GM06990 (cell line): ENCODE data around the gene MLIP.

ENCODE experiments used
- DNase-seq: peaks from one replicate; pipeline ENCODE4 v3.0.0-alpha.2; 2011; ENCODE audit not compliant: insufficient read length; ENCODE audit errors: extremely low read depth
- H3K27me3 ChIP-seq: replicated peaks from 2 replicates; pipeline ENCODE4 v1.6.0; 2011; ENCODE audit warnings: low read length; ENCODE audit not compliant: control insufficient read depth, insufficient read depth
- H3K36me3 ChIP-seq: 2 replicates; pipeline ENCODE4 v1.5.1; 2011; ENCODE audit warnings: low read length; ENCODE audit not compliant: control insufficient read depth, insufficient read depth
- H3K4me3 ChIP-seq: replicated peaks from 2 replicates; pipeline ENCODE4 v1.5.1; 2011; ENCODE audit warnings: low read depth, mild to moderate bottlenecking, control low read depth, low read length
- CTCF ChIP-seq: IDR thresholded peaks from 2 replicates; pipeline ENCODE4 v1.5.1; 2011; ENCODE audit warnings: low read length, control low read depth, mild to moderate bottlenecking, inconsistent platforms; ENCODE audit not compliant: insufficient read depth, poor library complexity, severe bottlenecking

MLIP gene

GRCh38 chr6:54093326-54093948 lies 17.8 kb upstream of the MLIP start:
- no peak for DNase-seq
- Histone ChIP-seq H3K27me3 (no peaks in the 10 kb centered on the region), H3K4me3 (no peak overlapping the region), H3K36me3 (no peaks in the 10 kb centered on the region)
- no peak for TF ChIP-seq CTCF

DNA sequence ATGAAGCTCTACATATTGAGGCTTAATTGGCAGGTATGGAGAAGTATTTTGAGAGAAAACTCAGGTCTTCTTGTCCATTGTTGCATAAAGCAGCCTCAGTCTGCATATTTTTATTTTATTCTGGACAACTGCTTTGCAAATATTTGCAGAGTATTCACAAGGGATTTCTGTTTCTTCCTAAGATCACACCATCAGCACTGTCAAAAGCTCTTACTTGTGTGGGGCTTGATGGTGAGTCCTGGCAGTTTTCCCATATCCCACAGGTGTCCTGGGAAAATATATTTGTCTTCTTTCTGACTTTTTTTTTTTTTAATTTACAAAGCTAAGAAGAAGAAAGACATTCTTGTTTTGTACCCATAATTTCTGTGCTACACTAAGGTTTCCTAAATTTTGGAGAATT lies 16.9 kb upstream of the MLIP start:
- Histone ChIP-seq H3K36me3 (no peaks in the 10 kb centered on the region), H3K27me3 (no peaks in the 10 kb centered on the region), H3K4me3 (no peak overlapping the region)
- no peak for DNase-seq
- no peak for TF ChIP-seq CTCF

- no peak for DNase-seq
- Histone ChIP-seq H3K4me3 (no peak overlapping the region), H3K27me3 (no peaks in the 10 kb centered on the region), H3K36me3 (no peaks in the 10 kb centered on the region)
- no peak for TF ChIP-seq CTCF
Observed at GRCh38 chr6:54094786-54095185, 16.5 kb upstream of the MLIP start.

- no peaks in the 10 kb centered on the region for H3K36me3 ChIP-seq
- no peak for TF ChIP-seq CTCF
- H3K27me3 ChIP-seq: no peaks in the 10 kb centered on the region
- H3K4me3 ChIP-seq: no peak overlapping the region
- no peak for DNase-seq
Observed at GRCh38 chr6:54095723-54096122, 15.5 kb upstream of the MLIP start.

GRCh38 chr6:54096811-54097210 lies 14.4 kb upstream of the MLIP start:
- no peak overlapping the region for H3K4me3 ChIP-seq
- no peaks in the 10 kb centered on the region for H3K36me3 ChIP-seq
- no peaks in the 10 kb centered on the region for H3K27me3 ChIP-seq
- no peak for TF ChIP-seq CTCF
- DNase-seq: no peak

GRCh38 chr6:54097753-54098152 lies 13.5 kb upstream of the MLIP start:
- TF ChIP-seq CTCF: no peak
- no peak for DNase-seq
- H3K4me3 ChIP-seq: no peak overlapping the region
- no peaks in the 10 kb centered on the region for H3K36me3 ChIP-seq
- H3K27me3 ChIP-seq: no peaks in the 10 kb centered on the region
